ENCODE data around the gene PARN.
"Not testable (repeated sequence)": the region's sequence is repeated elsewhere in the genome, so short reads cannot be mapped to it uniquely, and the experiment has no call there.

PARN gene

DNA sequence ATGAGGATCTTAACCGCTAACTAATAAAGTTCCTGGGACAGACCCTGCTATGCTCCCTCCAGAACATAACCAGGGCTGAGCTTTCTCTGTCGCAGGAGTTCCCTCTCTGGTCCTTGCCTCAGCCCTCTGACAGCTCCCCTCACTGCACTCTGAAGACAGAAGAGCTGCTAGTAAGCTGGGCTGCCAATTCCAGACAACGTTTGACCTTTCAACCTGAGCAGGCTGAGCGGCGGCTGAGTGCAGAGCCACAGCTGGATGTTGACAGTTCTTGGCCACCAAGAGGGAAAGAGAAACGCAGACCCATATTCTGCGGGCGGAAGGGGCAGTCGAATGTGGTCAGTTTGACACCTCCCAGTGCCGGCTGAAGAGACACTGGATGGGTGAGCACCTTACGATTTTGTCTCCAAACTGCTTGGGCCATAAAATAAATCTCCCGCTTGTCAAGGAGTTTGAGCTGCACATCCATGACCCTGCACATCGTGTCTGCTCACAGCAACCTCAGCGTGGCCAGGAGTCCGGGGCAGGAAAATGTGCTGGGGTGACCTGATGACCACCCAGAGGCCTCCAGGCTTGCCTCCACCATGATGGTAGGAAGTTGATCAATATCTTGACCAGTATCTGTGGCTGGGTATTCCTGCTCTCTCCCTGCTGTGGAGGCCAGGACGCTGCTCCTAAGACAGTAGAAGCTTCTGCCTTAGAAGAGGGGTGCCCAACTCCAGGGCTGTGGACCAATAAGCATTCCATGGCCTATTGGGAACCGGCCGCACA lies 209.2 kb downstream of the PARN start:
- H3K27ac ChIP-seq = no peak overlapping the region
- no peak overlapping the region for H3K4me2 ChIP-seq
- no peak overlapping the region for H3K4me3 ChIP-seq (IDR thresholded peaks at IDR 0.05; ENCODE audit: insufficient read depth, low read depth, low read length)
- H2AFZ ChIP-seq (ENCODE audit: low read depth) = no peak overlapping the region
- no peaks in the 10 kb centered on the region for H4K20me1 ChIP-seq (ENCODE audit: insufficient read depth)
- no peaks in the 10 kb centered on the region for H3K4me1 ChIP-seq (ENCODE audit: low read depth, poor library complexity, severe bottlenecking)
- H3K36me3 ChIP-seq (ENCODE audit: insufficient read depth) = no peaks in the 10 kb centered on the region
- TF ChIP-seq, protein P1, sequence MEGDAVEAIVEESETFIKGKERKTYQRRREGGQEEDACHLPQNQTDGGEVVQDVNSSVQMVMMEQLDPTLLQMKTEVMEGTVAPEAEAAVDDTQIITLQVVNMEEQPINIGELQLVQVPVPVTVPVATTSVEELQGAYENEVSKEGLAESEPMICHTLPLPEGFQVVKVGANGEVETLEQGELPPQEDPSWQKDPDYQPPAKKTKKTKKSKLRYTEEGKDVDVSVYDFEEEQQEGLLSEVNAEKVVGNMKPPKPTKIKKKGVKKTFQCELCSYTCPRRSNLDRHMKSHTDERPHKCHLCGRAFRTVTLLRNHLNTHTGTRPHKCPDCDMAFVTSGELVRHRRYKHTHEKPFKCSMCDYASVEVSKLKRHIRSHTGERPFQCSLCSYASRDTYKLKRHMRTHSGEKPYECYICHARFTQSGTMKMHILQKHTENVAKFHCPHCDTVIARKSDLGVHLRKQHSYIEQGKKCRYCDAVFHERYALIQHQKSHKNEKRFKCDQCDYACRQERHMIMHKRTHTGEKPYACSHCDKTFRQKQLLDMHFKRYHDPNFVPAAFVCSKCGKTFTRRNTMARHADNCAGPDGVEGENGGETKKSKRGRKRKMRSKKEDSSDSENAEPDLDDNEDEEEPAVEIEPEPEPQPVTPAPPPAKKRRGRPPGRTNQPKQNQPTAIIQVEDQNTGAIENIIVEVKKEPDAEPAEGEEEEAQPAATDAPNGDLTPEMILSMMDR (conservative IDR thresholded peaks at IDR 0.05; ENCODE audit: low read depth, low read length) = no peak
- H3K79me2 ChIP-seq (ENCODE audit: insufficient read depth, low read depth) = no peaks in the 10 kb centered on the region
- H3K27me3 ChIP-seq (ENCODE audit: insufficient read depth, low read depth) = no peaks in the 10 kb centered on the region
- H3K9ac ChIP-seq = no peak overlapping the region

DNA sequence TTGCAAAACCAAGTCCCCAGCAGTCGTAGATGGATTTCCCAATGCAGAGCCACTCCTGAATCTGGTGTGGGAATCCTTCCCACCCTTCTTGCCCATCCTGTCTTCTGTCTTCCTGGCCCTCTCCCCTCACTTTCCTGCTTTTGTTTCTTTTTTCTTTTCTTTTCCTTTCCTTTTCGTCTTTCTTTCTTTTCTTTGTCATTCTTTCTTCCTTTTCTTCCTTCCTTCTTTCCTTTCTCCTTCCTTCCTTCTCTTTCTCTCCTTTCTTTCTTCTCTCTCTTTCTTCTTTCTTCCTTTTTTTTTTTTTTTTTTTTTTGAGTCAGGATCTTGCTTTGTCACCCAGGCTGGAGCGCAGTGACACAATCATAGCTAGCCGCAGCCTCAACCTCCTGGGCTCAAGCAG lies 209.8 kb downstream of the PARN start:
- not testable (repeated sequence) for H3K4me3 ChIP-seq (IDR thresholded peaks at IDR 0.05; ENCODE audit: insufficient read depth, low read depth, low read length); H3K27ac ChIP-seq; H2AFZ ChIP-seq (ENCODE audit: low read depth); H3K36me3 ChIP-seq (ENCODE audit: insufficient read depth); H3K4me2 ChIP-seq; H3K4me1 ChIP-seq (ENCODE audit: low read depth, poor library complexity, severe bottlenecking); H3K79me2 ChIP-seq (ENCODE audit: insufficient read depth, low read depth); H3K27me3 ChIP-seq (ENCODE audit: insufficient read depth, low read depth); H3K9ac ChIP-seq; H4K20me1 ChIP-seq (ENCODE audit: insufficient read depth)

DNA sequence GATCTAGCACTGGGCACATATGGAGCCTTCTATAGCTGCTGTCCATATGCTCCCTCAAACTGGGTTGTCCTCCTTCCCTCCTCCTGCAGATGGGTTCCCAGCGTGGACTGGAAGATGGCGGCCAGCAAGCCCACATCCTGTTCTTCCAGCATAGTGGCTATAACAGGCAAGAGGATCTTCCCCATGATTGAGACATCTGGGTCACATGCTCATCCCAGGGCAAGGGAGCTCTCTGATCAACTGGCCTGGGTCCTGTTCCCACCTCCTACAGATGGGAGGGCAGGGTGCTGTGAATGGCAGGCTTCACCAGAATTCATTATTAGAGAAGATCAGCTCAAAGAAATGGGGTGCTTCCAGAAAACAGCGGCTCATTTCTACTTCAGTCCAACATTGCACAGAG lies 210.2 kb downstream of the PARN start:
- Histone ChIP-seq H3K27ac (no peak overlapping the region), H4K20me1 (ENCODE audit: insufficient read depth) (no peaks in the 10 kb centered on the region), H2AFZ (ENCODE audit: low read depth) (no peak overlapping the region), H3K4me1 (ENCODE audit: low read depth, poor library complexity, severe bottlenecking) (no peaks in the 10 kb centered on the region), H3K27me3 (ENCODE audit: insufficient read depth, low read depth) (no peaks in the 10 kb centered on the region), H3K36me3 (ENCODE audit: insufficient read depth) (no peaks in the 10 kb centered on the region), H3K79me2 (ENCODE audit: insufficient read depth, low read depth) (no peaks in the 10 kb centered on the region), H3K4me2 (no peak overlapping the region), H3K9ac (no peak overlapping the region), H3K4me3 (IDR thresholded peaks at IDR 0.05; ENCODE audit: insufficient read depth, low read depth, low read length) (no peak overlapping the region)
- TF ChIP-seq, protein P1 (conservative IDR thresholded peaks at IDR 0.05; ENCODE audit: low read depth, low read length) = no peak

DNA sequence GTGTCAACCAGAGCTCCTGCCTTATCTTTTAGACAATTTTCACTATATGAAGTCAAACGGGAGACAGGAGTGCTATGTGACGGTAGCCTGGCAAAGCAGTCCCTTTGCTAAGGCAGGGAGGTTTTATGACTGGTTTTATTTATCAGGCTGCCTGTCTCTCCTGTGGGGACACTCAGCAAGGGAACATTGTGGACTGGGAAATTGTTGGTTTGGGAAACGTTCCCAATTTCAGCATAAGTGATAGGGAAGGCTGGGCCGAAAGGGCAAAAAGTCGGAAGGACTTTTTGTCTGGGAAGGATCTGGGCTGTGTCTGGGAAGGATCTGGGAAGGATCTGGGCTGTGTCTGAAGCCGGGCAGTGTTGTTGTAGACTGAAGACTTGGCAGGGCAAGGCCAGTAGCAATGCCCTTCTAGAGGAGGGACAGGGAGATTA lies 211.2 kb downstream of the PARN start:
- no peaks in the 10 kb centered on the region for H3K4me1 ChIP-seq (ENCODE audit: low read depth, poor library complexity, severe bottlenecking)
- H3K27ac ChIP-seq = no peak overlapping the region

DNA sequence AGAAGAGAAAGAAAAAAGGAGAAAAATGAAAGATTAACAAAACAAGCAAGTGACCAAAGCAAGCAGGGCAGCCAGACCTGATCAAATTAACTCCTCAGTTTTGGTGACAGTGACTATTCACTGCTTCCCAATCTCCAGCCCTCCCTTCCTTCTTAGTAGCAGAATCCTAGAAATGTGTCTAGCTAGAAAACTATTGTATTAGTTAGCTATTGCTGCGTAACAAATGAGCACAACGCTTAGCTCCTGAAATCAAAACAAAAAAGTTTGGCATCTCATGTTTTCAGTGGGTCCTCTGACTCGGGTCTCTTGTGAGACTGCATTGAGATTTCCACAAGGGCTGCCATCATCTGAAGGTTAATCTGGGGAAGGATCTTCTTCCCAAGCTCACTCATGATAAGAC lies 213.9 kb downstream of the PARN start:
- no peak overlapping the region for H2AFZ ChIP-seq (ENCODE audit: low read depth)
- H3K36me3 ChIP-seq (ENCODE audit: insufficient read depth) = no peaks in the 10 kb centered on the region
- no peaks in the 10 kb centered on the region for H3K27me3 ChIP-seq (ENCODE audit: insufficient read depth, low read depth)
- H3K79me2 ChIP-seq (ENCODE audit: insufficient read depth, low read depth) = no peaks in the 10 kb centered on the region
- TF ChIP-seq, protein P1 (conservative IDR thresholded peaks at IDR 0.05; ENCODE audit: low read depth, low read length) = no peak
- no peaks in the 10 kb centered on the region for H3K4me1 ChIP-seq (ENCODE audit: low read depth, poor library complexity, severe bottlenecking)
- no peak overlapping the region for H3K4me3 ChIP-seq (IDR thresholded peaks at IDR 0.05; ENCODE audit: insufficient read depth, low read depth, low read length)
- no peak overlapping the region for H3K27ac ChIP-seq
- no peak overlapping the region for H3K4me2 ChIP-seq
- no peaks in the 10 kb centered on the region for H4K20me1 ChIP-seq (ENCODE audit: insufficient read depth)
- H3K9ac ChIP-seq = no peak overlapping the region

More for the DNA sequence above, 211.2 kb downstream of the PARN start:
- H3K4me3 ChIP-seq (IDR thresholded peaks at IDR 0.05; ENCODE audit: insufficient read depth, low read depth, low read length) = no peak overlapping the region
- H3K4me2 ChIP-seq = no peak overlapping the region
- H3K27me3 ChIP-seq (ENCODE audit: insufficient read depth, low read depth) = no peaks in the 10 kb centered on the region
- no peak overlapping the region for H2AFZ ChIP-seq (ENCODE audit: low read depth)
- no peak overlapping the region for H3K9ac ChIP-seq
- no peaks in the 10 kb centered on the region for H3K79me2 ChIP-seq (ENCODE audit: insufficient read depth, low read depth)
- H4K20me1 ChIP-seq (ENCODE audit: insufficient read depth) = no peaks in the 10 kb centered on the region
- H3K36me3 ChIP-seq (ENCODE audit: insufficient read depth) = no peaks in the 10 kb centered on the region
- TF ChIP-seq, protein P1 (conservative IDR thresholded peaks at IDR 0.05; ENCODE audit: low read depth, low read length) = no peak

Data from KMS-11 (cell line).